Loucy (cell line): ENCODE measurements around the gene FOXC1.

ENCODE experiments used
- EZH2phosphoT487 ChIP-seq: fragments of 200-600 bp; IDR thresholded peaks from 2 replicates; pipeline ENCODE4 v1.6.1; 2018; ENCODE audit warnings: antibody characterized with exemption, mild to moderate bottlenecking, moderate library complexity, borderline replicate concordance
- TF ChIP-seq, protein P1 (sequence below): fragments of 200-600 bp; sonication (generic); conservative IDR thresholded peaks from 2 replicates; pipeline ENCODE4 v1.5.1; 2014; ENCODE audit warnings: mild to moderate bottlenecking, antibody characterized with exemption, low read length

DNA sequence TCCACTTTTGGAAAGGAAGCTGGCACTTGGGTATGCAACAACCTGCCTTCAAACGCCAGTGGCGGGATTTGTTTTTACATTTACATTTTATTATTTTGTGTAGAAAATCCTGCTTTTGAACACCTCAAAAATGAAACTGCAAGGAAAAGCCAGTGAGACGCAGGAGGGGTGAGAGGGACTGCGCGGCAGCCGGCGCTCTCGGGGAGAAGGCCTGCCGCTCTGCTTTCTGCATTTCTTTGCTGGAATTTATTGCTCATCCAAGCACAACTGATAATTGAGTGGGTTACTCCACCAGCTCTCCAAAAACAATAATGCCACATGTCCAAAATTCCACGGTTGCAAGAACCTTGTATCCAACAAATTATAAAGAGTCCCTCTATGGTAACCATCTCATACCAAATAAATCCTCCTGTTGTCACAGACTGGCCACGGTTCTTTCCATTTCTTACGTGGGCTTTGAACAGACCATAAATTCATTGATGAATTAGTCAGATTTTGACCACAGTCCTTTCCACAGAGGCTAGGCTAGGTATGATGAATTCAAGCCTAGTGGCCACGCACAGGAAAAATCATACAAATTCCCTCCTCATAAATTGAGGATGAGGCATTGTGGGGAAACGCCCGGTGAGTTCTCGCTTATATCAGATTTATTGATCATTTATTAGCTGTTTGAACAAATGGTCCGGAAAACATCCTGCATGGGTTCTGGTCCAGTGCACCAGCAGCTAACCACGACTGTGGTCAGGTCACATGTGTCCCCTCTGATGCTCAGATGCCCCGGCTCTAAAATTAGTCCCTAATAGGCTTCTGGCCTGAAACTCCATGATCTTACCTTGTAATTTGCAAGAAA is 31.6 kb upstream of the FOXC1 start:
- TF ChIP-seq, protein P1, sequence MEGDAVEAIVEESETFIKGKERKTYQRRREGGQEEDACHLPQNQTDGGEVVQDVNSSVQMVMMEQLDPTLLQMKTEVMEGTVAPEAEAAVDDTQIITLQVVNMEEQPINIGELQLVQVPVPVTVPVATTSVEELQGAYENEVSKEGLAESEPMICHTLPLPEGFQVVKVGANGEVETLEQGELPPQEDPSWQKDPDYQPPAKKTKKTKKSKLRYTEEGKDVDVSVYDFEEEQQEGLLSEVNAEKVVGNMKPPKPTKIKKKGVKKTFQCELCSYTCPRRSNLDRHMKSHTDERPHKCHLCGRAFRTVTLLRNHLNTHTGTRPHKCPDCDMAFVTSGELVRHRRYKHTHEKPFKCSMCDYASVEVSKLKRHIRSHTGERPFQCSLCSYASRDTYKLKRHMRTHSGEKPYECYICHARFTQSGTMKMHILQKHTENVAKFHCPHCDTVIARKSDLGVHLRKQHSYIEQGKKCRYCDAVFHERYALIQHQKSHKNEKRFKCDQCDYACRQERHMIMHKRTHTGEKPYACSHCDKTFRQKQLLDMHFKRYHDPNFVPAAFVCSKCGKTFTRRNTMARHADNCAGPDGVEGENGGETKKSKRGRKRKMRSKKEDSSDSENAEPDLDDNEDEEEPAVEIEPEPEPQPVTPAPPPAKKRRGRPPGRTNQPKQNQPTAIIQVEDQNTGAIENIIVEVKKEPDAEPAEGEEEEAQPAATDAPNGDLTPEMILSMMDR, result no peak
- no peak for TF ChIP-seq EZH2phosphoT487
